Measurements from ENCODE around the gene U2AF1.
"Not testable (repeated sequence)": the region's sequence is repeated elsewhere in the genome, so short reads cannot be mapped to it uniquely, and the experiment has no call there.

- TF ChIP-seq CTCF (IDR thresholded peaks at IDR 0.05; ENCODE audit: poor library complexity, severe bottlenecking); EZH2 (IDR thresholded peaks at IDR 0.05; ENCODE audit: borderline replicate concordance, insufficient read depth, low read length, poor library complexity, severe bottlenecking); POLR2AphosphoS5 (IDR thresholded peaks at IDR 0.05); RAD21 (conservative IDR thresholded peaks at IDR 0.05); TAF1 (IDR thresholded peaks at IDR 0.05; ENCODE audit: low read depth); REST (IDR thresholded peaks at IDR 0.05; ENCODE audit: borderline replicate concordance): not testable (repeated sequence)
Measured at GRCh38 chr21:43146637-43147036, 39.3 kb upstream of the U2AF1 start.

Data from neural cell (in vitro differentiated cells).